GM23248 (cell line): Measurements from ENCODE around the gene STRIT1.

Experiments used
- EZH2 ChIP-seq: fragments of 200-600 bp; sonication (generic); IDR thresholded peaks from 2 replicates; pipeline ENCODE4 v1.6.1; 2018; ENCODE audit warnings: antibody characterized with exemption, mild to moderate bottlenecking; ENCODE audit not compliant: insufficient read depth, poor library complexity, severe bottlenecking
- EZH2phosphoT487 ChIP-seq: fragments of 200-600 bp; sonication (generic); IDR thresholded peaks from 2 replicates; pipeline ENCODE4 v1.6.1; 2018; ENCODE audit warnings: antibody characterized with exemption, moderate library complexity, mild to moderate bottlenecking, low read depth; ENCODE audit not compliant: insufficient read depth

- TF ChIP-seq EZH2: no peak
- no peak for TF ChIP-seq EZH2phosphoT487
Measured at GRCh38 chr3:155254445-155254844, 39.0 kb downstream of the STRIT1 start.
